Activated CD4-positive, alpha-beta T cell treated with anti-CD3 and anti-CD28 coated beads for 24 hours (primary cell): ENCODE measurements around the gene RNASE9.
"Not testable (repeated sequence)": the region's sequence is repeated elsewhere in the genome, so short reads cannot be mapped to it uniquely, and the experiment has no call there.

Source experiments
- DNase-seq, 2 donors: peaks; one replicate each; pipeline ENCODE4 v3.0.0-alpha.2; 2020; ENCODE audit warnings: low read depth in 2 of 2

Gene RNASE9

DNA sequence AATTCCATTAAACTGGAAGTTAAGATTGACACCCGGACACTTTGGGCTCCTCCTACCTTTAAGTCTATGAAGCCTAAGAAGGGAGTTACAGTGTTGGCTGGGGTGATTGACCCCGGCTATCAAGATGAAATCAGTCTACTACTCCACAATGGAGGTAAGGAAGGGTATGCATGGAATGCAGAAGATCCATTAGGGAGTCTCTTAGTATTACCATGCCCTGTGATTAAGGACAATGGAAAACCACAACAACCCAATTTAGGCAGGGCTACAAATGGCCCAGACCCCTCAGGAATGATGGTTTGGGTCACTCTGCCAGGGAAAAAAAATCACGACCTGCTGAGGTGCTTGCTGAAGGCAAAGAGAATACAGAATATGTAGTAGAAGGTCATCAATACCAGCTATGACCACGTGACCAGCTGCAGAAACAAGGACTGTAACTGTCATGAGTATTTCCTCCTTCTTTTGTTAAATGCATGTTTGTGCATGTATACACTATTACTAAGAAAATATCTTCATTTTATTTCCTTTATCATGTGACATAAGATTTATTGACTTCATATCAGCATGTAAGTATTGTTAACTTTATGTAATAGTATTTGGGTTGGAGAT, 11.6 kb upstream of the RNASE9 start:
- not testable (repeated sequence) for DNase-seq

DNA sequence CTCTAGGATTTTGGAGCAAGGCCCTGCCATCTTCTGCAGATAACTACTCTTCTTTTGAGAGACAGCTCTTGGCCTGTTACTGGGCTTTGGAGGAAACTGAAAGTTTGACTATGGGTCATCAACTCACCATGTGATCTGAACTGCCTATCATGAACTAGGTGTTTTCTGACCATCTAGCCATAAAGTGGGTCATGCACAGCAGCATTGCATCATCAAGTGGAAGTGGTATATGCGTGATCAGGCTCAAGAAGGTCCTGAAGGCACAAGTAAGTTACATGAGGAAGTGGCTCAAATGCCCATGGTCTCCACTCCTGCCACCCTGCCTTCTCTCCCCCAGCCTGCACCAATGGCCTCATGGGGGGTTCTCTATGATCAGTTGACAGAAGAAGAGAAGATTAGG, 9.9 kb upstream of the RNASE9 start:
- DNase-seq, result not testable (repeated sequence)

GRCh38 chr14:20569865-20570264, 9.0 kb upstream of the RNASE9 start:
- not testable (repeated sequence) for DNase-seq

DNA sequence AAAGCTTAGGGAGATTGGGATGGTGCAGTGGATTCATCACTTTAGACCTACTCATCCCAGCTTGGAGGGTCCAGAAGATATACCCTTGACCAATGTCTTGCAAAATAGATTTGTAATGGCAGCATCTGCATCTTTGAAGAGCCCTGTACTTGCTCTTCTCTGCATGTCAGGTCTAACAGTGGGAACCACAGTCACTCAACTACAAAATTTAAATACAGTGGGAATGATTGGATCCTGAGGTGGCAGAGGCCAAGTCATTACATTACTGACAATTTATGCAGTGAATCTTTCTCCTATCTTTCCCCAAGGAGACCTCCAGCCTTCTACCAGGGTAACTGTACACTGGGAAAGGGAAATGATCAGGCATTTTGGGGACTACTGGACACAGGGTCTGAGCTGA, 8.2 kb upstream of the RNASE9 start:
- DNase-seq, result no peak

DNA sequence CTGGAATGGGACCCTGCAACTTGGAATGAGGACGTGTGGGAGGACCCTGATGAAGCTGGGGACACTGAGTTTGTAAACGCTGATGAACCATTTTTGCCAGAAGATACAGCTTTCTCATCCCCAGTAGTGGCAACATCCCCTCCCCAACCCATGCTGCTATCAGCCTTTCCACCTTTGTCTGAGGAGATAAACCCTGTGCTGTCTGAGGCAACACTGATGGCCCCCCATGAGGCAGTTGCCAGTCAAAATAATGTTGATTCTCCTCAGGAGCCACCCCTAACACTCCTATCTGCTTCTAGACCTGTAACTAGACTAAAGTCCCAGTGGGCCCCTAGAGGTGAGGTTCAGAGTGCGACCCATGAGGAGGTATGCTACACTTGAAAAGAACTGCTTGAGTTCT, 7.5 kb upstream of the RNASE9 start:
- no peak for DNase-seq

DNA sequence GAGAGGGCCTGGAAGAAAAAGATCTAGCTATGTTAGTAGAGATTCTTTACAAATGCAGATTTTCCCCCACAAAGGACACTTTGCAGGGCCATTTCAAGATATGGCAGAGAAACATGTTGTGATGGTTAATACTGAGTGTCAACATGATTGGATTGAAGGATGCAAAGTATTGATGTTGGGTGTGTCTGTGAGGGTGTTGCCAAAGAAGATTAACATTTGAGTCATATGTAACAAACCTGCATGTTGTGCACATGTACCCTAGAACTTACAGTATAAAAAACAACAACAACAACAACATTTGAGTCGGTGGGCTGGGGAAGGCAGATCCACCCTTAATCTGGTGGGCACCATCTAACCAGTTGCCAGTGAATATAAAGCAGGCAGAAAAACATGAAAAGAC, 6.4 kb upstream of the RNASE9 start:
- DNase-seq, result not testable (repeated sequence)

GRCh38 chr14:20564501-20564997, 3.7 kb upstream of the RNASE9 start:
- no peak for DNase-seq

DNA sequence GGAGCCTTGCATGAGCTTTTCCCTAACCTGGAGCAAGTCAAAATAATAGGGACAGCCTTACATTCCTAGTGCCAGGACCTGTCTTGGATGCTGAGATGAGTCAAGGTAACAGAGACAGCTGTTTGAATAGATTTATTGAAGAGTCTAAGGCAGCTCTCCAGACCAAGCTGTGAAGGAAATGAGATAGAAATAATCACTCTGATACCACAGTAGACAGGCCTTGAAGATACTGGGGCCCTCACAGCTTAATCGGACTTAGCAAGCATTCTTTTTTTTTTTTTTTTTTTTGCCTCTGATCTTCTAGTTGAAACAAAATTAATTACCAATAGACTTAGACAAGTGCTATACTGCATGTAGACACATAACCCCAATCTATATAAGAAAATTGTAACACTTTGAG, 3.1 kb upstream of the RNASE9 start:
- DNase-seq, result no peak

DNA sequence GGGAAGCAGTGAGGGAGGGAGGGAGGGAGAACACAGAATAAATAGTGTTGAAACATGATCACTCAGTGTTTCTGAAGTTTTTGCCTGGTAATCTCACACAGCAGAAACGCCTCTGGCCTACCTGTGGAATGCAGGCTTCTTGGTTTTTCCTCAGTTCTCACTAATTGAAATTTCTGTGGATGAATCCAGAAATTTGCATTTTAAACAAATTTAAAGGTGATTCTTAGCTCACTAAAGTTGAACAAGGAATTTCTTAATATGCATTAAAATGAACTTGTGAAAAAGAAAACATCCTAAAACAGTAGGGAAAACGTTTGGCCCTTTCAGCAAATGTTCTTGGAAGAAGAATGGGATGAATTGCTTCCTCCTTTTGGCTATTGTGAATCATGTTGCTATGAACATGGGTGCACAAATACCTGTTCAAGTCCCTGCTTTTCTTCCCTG, 1.4 kb downstream of the RNASE9 start:
- DNase-seq, result no peak

- DNase-seq, result no peak
These were observed 3.7 kb downstream of the RNASE9 start for GRCh38 chr14:20557212-20557542.

DNA sequence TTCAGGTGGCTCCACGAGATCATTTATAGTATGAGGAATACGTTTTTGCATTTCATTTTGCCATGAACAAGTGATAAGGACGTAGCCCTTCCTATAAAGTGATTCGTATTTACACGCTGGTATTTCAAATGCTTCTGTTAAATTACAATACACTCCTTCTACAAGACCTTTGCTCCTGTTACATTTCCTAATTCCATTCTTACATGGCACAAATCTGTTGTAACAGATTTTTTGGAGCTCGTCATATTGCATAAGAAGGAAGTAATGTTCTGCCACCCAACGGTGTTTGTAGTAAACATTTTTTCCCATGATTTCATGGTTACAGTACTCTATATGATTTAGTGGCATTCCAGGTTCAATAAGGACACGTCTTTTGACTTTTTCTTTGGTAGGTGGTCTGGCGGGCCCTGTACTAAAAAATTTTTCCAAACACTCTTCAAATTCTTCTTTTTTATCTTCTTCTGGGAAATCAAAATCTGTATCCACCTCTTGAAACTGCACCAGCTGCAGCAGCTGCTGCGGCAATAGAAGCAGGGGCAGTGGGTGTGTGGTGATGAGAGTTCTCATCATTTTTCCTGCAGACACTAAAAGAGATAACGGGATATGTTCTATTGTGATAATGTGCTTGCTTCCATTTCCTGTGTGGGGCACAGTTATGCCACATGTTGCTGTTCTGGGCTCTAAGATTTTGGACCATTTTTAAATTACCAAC, 4.2 kb downstream of the RNASE9 start:
- DNase-seq, result no peak

GRCh38 chr14:20555845-20556244, 5.0 kb downstream of the RNASE9 start:
- DNase-seq, result no peak

GRCh38 chr14:20553024-20553423, 7.8 kb downstream of the RNASE9 start:
- DNase-seq, result no peak

DNA sequence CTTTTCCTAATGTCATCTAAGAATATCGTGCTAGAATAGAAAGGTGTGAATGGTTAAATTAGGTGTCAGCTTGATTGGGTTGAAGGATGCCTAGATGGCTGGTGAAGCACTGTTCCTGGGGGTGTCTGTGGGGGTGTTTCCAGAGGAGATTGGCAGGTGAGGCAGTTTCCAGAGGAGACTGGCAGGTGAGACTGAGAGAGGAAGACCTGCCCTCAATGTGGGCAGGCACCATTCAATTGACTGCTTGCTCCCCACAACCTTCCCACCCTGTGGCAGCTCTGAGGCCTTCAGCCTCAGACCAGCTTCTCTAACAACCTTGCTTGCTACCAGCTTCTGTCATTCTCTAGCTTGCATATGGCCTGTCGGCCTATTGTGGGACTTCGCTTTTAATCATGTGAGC, 9.2 kb downstream of the RNASE9 start:
- no peak for DNase-seq

GRCh38 chr14:20550926-20551325, 9.9 kb downstream of the RNASE9 start:
- no peak for DNase-seq

DNA sequence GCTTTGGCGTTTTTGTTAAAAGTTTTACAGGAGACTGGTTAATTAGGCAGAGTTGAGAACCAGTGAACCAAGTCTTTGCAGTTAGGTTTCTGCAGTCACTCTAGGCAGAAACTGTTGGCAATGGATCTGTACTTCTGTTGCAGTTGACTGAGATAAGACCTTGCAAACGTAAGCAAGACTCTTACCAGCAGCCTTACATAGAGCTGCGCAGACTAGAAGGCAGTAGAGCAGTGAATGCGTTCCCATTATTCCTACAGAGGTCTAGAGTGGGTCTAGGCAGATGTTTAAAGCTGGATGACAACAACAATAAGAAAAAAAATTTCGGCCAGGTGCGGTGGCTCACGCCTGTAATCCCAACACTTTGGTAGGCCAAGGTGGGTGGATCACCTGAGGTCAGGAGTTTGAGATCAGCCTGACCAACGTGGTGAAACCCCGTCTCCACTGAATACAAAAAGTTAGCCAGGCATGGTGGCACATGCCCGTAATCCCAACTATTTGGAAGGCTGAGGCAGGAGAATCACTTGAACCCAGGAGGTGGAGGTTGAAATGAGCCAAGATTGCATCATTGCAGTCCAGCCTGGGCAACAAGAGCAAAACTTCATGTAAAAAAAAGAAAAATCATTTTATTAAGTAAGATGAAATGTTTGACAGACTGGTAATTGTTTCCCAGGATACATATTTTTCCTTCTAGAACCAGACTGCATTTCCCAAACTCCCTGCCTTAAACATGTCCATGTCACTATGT, 12.3 kb downstream of the RNASE9 start:
- no peak for DNase-seq

GRCh38 chr14:20546877-20547276, 14.0 kb downstream of the RNASE9 start:
- DNase-seq, result no peak

DNA sequence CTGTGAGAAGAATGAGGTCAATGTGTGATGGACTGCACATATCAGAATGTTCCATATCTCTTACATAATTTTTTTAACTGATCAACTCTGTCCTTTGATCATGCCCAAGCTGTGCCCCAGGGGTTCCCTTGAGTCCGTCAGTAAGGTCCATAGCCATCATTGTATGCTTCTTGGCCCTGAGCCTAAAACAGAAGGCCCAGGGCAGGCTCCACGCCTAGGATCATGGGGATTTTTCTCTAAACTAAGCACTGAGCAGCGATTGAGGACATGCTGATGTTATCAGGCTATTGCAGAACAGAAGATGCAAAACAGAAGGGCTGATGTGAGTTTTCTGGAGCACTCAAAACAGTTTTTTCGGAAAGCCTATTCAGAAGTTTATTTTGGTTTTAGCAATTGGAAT, 20.9 kb downstream of the RNASE9 start:
- DNase-seq, result no peak

DNA sequence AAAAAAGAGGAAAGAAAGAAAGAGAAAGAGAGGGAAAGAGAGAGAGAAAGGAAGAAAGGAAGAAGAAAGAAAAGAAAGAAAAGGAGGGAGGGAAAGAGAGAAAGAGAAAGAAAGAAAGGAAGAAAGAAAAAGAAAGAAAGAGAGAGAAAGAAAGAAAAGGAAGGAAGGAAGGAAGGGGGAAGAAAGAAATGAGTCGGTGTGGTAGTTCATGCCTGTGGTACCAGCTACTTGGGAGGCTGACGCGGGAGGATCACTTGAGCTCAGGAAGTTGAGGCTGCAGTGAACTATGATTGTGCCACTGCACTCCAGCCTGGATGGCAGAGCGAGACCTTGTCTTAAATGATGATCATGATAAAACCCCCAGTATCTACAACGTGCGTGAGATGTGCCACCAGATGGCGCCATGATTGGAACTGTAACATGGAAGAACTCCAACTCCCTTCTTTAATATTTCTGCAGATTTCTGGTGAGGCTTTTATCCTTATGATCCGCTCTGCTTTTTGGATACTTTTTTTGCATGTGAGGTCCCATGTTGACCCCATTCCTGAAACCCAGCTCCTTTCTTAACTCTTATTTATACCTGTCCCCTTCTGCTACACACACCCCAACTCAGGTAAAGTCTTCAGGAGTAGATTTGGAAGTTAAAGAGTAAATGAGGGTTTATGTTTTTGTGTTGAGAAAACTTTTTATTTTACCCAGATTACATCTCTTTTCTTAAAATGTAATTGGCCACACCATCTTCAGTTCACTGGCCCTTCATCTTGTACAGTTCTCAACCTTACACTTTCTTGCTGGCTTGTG, 29.9 kb downstream of the RNASE9 start:
- peak; percentile 62 to 63 for DNase-seq

DNA sequence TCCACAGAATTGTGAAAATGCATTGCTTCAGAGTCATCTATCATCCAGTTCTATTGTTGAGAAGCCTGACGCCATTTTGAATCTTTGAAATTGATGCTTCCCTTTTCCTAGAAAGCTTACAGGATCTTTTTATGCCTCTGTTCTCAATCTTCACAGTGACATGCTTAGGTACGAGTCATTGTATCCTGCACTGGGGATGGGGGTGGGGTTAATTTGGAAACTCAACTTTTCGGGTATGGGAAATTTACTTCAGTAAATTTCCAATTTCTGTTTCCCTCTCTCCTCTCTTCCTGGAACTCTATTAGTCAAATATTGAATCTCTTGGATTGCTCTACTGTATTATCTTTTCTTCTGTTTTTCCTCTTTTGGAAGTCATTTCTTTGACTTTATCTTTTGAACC, 31.0 kb downstream of the RNASE9 start:
- no peak for DNase-seq

GRCh38 chr14:20524027-20524426, 36.8 kb downstream of the RNASE9 start:
- no peak for DNase-seq

GRCh38 chr14:20522332-20522731, 38.5 kb downstream of the RNASE9 start:
- DNase-seq, result no peak
